HG03520 (cell line): ENCODE measurements around the gene WFDC6.

ENCODE experiments used
- ATAC-seq: cut with Tn5 transposase; IDR thresholded peaks from one replicate; pipeline ENCODE4 v1.9.1; 2021; ENCODE audit warnings: mild to moderate bottlenecking, moderate library complexity; ENCODE audit not compliant: unreplicated experiment

WFDC6 gene

DNA sequence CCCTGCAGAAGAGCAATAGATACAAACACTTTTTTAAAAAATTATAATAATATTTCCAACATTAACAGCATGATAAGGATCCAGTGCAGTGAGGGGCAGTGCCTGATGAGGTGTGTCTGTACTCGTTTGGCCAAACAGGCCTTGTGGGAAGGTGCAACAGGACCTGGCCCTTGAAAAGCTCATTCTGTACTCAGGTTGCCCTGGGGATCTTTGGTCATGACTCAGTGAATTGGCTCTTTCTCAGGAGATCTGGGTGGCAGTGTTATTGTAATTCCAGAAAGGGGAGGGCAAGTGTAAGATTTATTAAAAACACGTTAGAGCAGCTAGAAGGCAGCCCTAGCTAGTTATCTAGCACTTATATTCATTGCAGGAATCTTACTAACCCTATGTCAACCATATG, 21.0 kb downstream of the WFDC6 start:
- ATAC-seq = no peak

GRCh38 chr20:45515147-45515913, 24.0 kb downstream of the WFDC6 start, which contains the start of gene SPINT3:
Gene SPINT3 (minus strand): TSS chr20:45515622. CDS start chr20:45515608, 14 bp downstream.
- ATAC-seq = no peak

GRCh38 chr20:45510242-45510862, 28.9 kb downstream of the WFDC6 start:
- ATAC-seq = no peak

- ATAC-seq = no peak
These were observed 30.2 kb downstream of the WFDC6 start for GRCh38 chr20:45509091-45509490.

DNA sequence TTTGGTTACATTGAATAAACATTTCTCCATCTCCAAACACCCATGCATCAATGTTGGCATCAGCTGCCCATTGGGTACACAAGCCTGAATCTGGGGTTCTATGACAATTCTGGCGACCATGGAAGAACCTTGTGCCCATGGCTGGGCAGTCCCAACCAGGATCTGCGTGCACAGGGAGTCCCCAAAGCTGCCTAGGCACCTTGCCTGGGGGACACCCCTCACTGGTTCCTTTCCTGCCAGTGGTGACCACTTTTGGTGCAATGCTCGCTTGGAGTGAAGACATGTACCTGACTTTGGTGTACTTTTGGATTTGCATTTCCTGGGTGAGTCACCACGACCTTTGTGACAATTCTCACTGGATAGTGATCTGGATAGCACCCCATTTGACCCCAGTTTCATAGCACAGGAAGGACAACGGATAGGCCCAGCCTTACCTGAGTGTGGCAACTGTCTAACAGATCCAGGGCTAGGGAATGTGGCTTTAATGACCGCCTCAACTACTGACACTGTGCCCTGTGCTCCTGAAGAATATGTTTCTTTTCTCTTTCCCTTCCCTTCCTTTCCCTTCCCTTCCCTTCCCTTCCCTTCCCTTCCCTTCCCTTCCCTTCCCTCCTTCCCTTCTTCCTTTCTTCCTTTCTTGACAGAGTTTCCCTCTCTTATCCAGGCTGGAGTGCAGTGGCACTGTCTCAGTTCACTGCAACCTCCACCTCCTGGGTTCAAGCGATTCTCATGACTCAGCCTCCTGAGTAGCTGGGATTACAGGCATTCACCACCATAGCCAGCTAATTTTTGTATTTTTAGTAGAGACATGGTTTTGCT, 31.0 kb downstream of the WFDC6 start:
- no peak for ATAC-seq

GRCh38 chr20:45507011-45507820, 32.1 kb downstream of the WFDC6 start:
- no peak for ATAC-seq

DNA sequence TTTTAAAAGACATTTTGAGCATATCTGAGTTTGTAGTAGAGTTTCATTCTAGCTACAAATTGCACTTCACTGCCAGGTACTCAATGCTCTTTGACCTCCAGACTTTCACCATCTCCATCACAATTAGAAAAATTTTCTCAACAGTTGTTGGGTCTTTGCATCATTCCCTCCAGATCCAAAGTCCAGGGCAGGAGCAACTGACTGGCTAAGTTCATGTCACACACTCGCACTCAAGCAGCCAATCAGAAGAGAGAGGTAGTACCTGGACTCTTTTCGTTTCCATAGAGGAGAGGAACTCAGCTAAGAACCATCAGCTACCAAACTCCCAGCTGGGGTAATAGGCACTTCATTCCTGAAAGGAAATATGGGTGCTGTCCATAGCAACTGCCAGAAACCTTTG, 32.9 kb downstream of the WFDC6 start:
- no peak for ATAC-seq

DNA sequence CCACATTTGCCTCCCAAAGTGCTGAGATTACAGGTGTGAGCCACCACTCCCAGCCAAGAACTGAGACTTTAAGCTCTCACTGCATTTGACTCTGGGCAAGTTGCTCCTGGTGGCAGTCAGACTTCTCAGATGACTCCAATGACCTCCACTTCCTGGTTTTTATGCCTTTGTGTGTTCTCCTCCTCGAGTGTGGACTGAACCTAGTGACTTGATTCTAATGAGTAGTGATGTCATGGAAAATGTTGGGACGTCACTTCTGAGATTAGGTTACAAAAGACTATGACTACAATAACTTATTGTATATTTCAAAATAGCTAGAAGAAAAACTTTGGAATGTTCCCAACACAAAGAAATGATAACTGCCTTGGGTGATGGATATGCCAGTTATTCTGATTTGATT, 35.9 kb downstream of the WFDC6 start:
- ATAC-seq = no peak

- no peak for ATAC-seq
These were observed 36.7 kb downstream of the WFDC6 start for GRCh38 chr20:45502561-45502960.

DNA sequence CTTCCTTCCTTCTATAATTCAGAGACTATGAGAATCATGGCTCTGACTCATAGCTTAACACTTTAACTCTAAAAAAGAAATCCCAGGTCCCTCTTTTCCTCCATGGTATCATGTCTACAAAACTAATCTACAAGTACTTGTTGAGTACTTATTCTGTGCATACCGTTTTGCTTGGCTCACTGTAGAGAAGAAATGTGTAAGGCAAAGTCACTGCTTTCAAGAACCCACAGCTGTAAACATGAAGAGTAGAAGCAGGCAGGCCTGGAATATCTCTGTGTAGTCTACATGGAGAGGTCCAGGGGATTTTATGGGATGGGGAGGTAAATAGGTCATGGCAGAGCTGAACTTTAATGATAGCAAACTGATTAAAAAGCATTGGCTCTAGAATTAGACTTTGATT, 37.7 kb downstream of the WFDC6 start:
- no peak for ATAC-seq

DNA sequence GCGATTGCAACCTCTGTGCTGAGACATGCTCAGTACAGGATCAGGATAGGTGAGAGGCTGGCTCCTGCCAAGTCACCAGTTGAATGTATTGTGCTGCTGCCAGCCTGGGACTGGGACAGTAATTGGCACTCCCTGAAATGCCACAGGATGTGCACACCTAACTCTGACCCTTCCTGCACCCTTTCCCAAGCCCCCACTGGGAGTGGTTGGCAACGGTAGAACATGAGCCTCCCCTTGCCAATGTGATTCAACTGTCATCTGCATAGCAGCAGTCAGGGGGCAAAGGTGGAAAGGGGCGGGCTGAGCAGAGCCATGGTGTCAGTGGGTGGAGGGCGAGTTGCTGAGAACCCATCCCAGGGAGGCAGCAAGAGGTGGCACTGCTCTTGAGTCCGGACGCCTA, 39.3 kb downstream of the WFDC6 start:
- ATAC-seq = no peak

- no peak for ATAC-seq
These were observed 41.2 kb downstream of the WFDC6 start for GRCh38 chr20:45497971-45498494.

DNA sequence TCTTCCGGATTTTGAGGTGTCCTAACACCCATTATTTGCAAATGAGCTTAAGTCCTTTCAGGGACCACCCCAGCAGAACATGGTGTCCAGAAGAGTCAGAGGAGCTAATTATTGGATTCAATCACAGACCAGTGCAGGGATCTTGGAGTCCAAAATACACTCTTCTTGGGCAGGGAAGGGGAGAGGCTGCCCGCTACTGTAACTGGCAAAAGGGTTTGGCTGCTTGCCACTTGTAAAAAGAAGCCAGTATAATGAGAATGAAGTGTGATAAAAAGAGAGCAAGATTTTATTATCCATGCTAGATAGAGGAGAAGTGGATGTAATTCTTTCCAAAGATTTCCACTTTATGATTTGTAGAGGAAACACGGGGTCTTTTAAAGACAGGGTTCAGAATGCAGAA, 43.1 kb downstream of the WFDC6 start:
- ATAC-seq = no peak

GRCh38 chr20:45495501-45495941, 43.8 kb downstream of the WFDC6 start:
- ATAC-seq = no peak

DNA sequence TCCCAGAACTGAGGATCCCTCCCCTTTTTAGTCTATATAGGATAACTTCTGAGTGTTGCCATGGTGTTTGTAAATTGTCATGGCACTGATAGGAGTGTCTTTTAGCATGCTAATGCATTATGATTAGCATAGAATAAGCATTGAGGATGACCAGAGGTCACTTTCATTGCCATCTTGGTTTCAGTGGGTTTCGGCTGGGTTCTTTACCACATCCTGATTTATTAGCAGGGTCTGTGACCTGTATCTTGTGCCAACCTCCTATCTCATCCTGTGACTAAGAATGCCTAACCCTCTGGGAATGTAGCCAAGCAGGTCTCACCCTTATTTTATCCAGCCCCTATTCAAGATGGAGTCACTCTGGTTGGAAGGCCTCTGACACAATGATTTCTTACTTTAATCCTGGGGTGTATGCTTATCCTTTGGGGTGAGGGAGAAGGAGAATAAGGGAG, 50.2 kb downstream of the WFDC6 start:
- ATAC-seq = no peak

DNA sequence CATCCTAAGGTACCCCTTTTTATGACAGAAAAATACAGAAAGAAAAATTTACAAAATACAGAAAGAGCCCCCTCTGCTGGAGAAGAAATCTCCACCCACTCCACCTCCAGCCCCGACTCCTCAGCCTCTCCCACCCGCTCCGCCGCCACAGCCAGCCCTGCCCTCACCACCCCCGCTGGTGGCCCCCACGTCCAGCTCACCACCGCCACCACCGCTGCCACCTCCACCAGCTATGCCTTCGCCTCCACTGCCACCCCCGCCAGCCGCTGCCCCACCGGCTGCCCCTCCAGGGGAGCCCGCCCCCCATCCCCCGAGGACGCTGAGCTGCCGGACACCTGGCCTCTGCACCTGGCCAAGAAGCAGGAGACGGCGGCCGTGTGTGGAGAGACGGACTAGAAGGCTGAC, 52.0 kb downstream of the WFDC6 start:
- ATAC-seq = no peak

DNA sequence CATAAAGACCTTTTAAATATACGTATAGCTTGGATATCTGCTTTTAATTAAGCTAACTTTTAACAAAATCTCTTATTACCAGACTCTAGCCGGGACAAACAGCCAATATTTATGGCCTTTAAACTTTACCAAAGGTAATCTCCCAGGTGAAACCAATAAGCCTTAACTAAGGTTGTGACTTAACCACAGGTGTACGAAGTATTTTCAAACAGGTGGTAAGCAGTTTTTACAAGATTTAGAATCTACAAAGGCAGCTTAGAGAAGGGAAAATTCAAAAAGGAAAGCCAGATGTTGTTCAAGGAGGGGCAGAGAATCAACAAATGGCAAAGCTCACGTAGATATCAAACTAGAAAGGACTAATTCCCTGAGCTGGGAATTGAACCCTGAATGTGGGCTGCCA, 53.9 kb downstream of the WFDC6 start:
- no peak for ATAC-seq

DNA sequence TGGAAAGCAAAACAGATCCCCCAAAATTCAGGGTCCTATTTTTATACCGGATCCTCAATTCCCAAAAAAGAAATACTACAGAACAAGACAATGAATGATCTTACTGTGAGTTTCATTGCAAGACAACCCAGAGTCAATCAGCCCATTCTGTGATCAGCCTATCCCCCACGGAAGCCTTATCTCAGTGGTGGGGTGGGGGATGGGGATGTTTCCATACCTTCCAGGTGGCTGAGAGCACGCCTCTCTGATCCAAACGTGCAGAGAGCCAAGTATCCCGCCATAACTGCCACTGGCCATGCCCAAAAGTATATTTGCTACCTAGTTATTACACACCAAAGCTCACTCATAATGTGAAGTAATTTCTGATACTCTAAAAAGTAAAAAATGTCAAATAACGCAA, 54.6 kb downstream of the WFDC6 start:
- ATAC-seq = no peak
